Measurements from ENCODE around the gene ARHGAP29. TPM values are rescaled to one million over a fixed set of nuclear protein-coding genes. Genes with fewer than 3 reads are reported as not detected.

Gene ARHGAP29
- total and polyA plus RNA-seq, 2 of the 8 experiments (the other 6 are each of a cell fraction or from before 2014, with no cell fraction given), result 0.57 to 3.2 TPM

- Histone ChIP-seq H3K27ac (ENCODE audit: low read depth, low read length) (no peak overlapping the region), H2BK120ac (replicated peaks; ENCODE audit: low read depth, low read length) (no peak overlapping the region), H3K4me1 (replicated peaks in 1 of 4; ENCODE audit: control insufficient read depth in 3 of 4, insufficient read depth in 4 of 4, low read length in 3 of 4) (no peaks in the 10 kb centered on the region), H2AFZ (ENCODE audit: low read length) (no peak overlapping the region), H3K36me3 (ENCODE audit: control insufficient read depth in 2 of 4, insufficient read depth in 4 of 4, low read length in 3 of 4) (no peaks in the 10 kb centered on the region), H2BK15ac (ENCODE audit: low read length) (no peak overlapping the region), H3K4ac (replicated peaks; ENCODE audit: insufficient read length, low read depth, low read length) (no peak overlapping the region), H3K23ac (ENCODE audit: insufficient read length) (no peak overlapping the region), H4K20me1 (replicated peaks in 1 of 2; ENCODE audit: control insufficient read depth in 1 of 2, insufficient read depth in 2 of 2, low read length in 2 of 2) (no peaks in the 10 kb centered on the region), H2BK5ac (ENCODE audit: low read depth, low read length) (no peak overlapping the region), H3K79me1 (ENCODE audit: low read depth, low read length) (no peaks in the 10 kb centered on the region), H3K79me2 (ENCODE audit: control insufficient read depth in 1 of 2, insufficient read depth in 2 of 2, low read length in 2 of 2) (no peaks in the 10 kb centered on the region), H3K9me3 (ENCODE audit: insufficient read depth in 2 of 2, low read depth in 1 of 2, low read length in 1 of 2) (no peaks in the 10 kb centered on the region), H2AK5ac (ENCODE audit: low read depth, low read length) (no peak overlapping the region), H4K8ac (ENCODE audit: extremely low read depth, insufficient read depth, low read length) (no peak overlapping the region), H4K91ac (replicated peaks; ENCODE audit: insufficient read length, low read length) (no peak overlapping the region), H3K18ac (ENCODE audit: extremely low read depth, low read length) (no peak overlapping the region), H3K9ac (replicated peaks in 1 of 4; ENCODE audit: extremely low read depth in 1 of 4, low read depth in 3 of 4, low read length in 3 of 4) (no peak overlapping the region), H3K4me3 (ENCODE audit: extremely low read depth in 1 of 4, insufficient read depth in 2 of 4, low read depth in 3 of 4, low read length in 4 of 4) (no peak overlapping the region), H3K23me2 (ENCODE audit: low read depth, low read length) (no peaks in the 10 kb centered on the region), H4K5ac (ENCODE audit: insufficient read length, low read depth, low read length) (no peak overlapping the region), H3K56ac (replicated peaks; ENCODE audit: insufficient read length, low read depth, low read length) (no peak overlapping the region), H3K4me2 (ENCODE audit: insufficient read depth in 1 of 2, low read depth in 2 of 2, low read length in 2 of 2) (no peak overlapping the region), H2BK12ac (ENCODE audit: low read depth, low read length) (no peak overlapping the region), H3K14ac (ENCODE audit: insufficient read length) (no peak overlapping the region), H3K27me3 (replicated peaks in 1 of 4; ENCODE audit: control insufficient read depth in 3 of 4, extremely low read depth in 1 of 4, insufficient read depth in 3 of 4, low read length in 3 of 4) (no peaks in the 10 kb centered on the region), H2BK20ac (ENCODE audit: low read length) (no peak overlapping the region)
- DNase-seq (ENCODE audit: low read depth in 1 of 2, low spot score in 2 of 2), result no peak
- ChIA-PET CTCF (ENCODE audit: partially characterized antibody) (interaction anchor here (2.4 to 6.4 kb wide), 4 partner anchors 10 to 165 kb away, joined by 10 to 28 read pairs (median 13); partner anchors contain the start of gene ARHGAP29), POLR2A (ENCODE audit: partially characterized antibody) (no interaction called here)
- TF ChIP-seq SIRT6 (IDR thresholded peaks at IDR 0.05; ENCODE audit: low read length), result no peak
- no peak for TF ChIP-seq SP2 (IDR thresholded peaks at IDR 0.05; ENCODE audit: low read length)
- TF ChIP-seq CTBP2 (IDR thresholded peaks at IDR 0.05; ENCODE audit: borderline replicate concordance, insufficient read depth, insufficient read length, low read length), result no peak
- no peak for TF ChIP-seq RAD21 (IDR thresholded peaks at IDR 0.05 in 1 of 2, conservative IDR thresholded peaks at IDR 0.05 in 1 of 2; ENCODE audit: low read depth in 2 of 2, low read length in 2 of 2)
- TF ChIP-seq TCF12 (IDR thresholded peaks at IDR 0.05; ENCODE audit: low read depth, low read length), result no peak
- TF ChIP-seq RNF2 (IDR thresholded peaks at IDR 0.05; ENCODE audit: borderline replicate concordance, low read depth, low read length, missing control alignments, poor library complexity, severe bottlenecking), result no peak
- TF ChIP-seq TBP (IDR thresholded peaks at IDR 0.05; ENCODE audit: low read depth, low read length), result no peak
- no peak for TF ChIP-seq NANOG (IDR thresholded peaks at IDR 0.05; ENCODE audit: insufficient read depth, low read depth, low read length, poor library complexity, severe bottlenecking)
- no peak for TF ChIP-seq BRCA1 (IDR thresholded peaks at IDR 0.05; ENCODE audit: low read depth, low read length)
- TF ChIP-seq MAFK (IDR thresholded peaks at IDR 0.05; ENCODE audit: low read depth, low read length), result no peak
- TF ChIP-seq BCL11A (IDR thresholded peaks at IDR 0.05; ENCODE audit: low read depth in 2 of 2, low read length in 2 of 2), result no peak
- no peak for TF ChIP-seq TAF1 (IDR thresholded peaks at IDR 0.05; ENCODE audit: low read depth, low read length)
- TF ChIP-seq CREB1 (IDR thresholded peaks at IDR 0.05), result no peak
- no peak for TF ChIP-seq E2F6 (IDR thresholded peaks at IDR 0.05)
- FAIRE-seq, result no peak
- 82% methylated on average over 1 of the region's 1 CpG; no CpG with 5 or more reads in 1 of the 2 experiments for WGBS, 2 experiments (ENCODE audit: extremely low coverage in 1 of 2, insufficient coverage in 1 of 2, insufficient read length in 1 of 2, insufficient replicate concordance in 2 of 2, low coverage in 1 of 2, low lambda C conversion rate in 2 of 2, missing lambda C conversion rate in 1 of 2)
Measured at GRCh38 chr1:94227624-94228023, 9.8 kb downstream of the ARHGAP29 start.
